ENCODE data around the gene ZBTB46. TPM values are rescaled to one million over a fixed set of nuclear protein-coding genes. Genes with fewer than 3 reads are reported as not detected.

ZBTB46 gene
- total RNA-seq, 1 experiment from 2014 or later, result 10.7 TPM

DNA sequence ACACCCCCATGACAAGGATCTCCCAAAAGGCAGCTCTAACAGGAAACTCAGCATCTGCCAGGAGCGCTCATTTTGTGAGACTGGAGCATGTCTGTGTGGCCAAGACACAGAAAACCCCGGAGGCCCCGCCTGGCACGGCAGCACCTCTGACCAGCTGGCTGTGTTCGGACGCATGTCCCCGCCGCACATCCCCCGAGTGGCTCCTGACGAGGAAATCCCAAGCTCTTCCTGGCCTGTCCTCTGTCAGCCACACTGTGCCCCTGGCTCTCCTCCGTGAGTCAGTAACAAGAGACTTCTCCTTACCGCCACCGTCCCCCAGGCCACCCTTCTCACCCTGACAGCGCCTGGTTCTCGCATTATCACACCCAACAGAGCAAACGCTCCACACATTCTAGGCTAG lies 77.1 kb downstream of the ZBTB46 start:
- CTCF ChIA-PET, result no interaction called here
- Histone ChIP-seq H3K9ac (ENCODE audit: low read length) (no peak overlapping the region), H2AFZ (ENCODE audit: low read depth, low read length, poor library complexity, severe bottlenecking) (no peak overlapping the region), H3K4me3 (replicated peaks in 1 of 2; ENCODE audit: low read depth in 1 of 2, low read length in 2 of 2) (no peak overlapping the region), H3K4me1 (ENCODE audit: control insufficient read depth in 1 of 2, insufficient read depth in 2 of 2, low read length in 2 of 2) (no peaks in the 10 kb centered on the region), H3K36me3 (ENCODE audit: control insufficient read depth in 1 of 2, insufficient read depth in 2 of 2, low read length in 2 of 2) (no peaks in the 10 kb centered on the region), H4K20me1 (ENCODE audit: insufficient read depth) (no peaks in the 10 kb centered on the region), H3K9me3 (ENCODE audit: control insufficient read depth in 1 of 2, insufficient read depth in 1 of 2, low read depth in 1 of 2, low read length in 2 of 2) (no peaks in the 10 kb centered on the region), H3K4me2 (ENCODE audit: low read length) (no peak overlapping the region), H3K9me2 (ENCODE audit: insufficient read depth) (no peaks in the 10 kb centered on the region), H3K79me2 (ENCODE audit: insufficient read depth, low read length) (no peaks in the 10 kb centered on the region), H3K27me3 (ENCODE audit: insufficient read depth, low read length) (no peaks in the 10 kb centered on the region), H3K27ac (ENCODE audit: low read depth, low read length) (no peak overlapping the region)
- POLR2A ChIA-PET, result no interaction called here
- DNase-seq (ENCODE audit: low read depth, low spot score) (no peak), ATAC-seq (no peak)
- RAD21 ChIA-PET (ENCODE audit: low non-redundant PET in 1 of 2, low total read pairs in 2 of 2, uncharacterized antibody in 2 of 2, unreplicated experiment in 2 of 2), result no interaction called here
- no TSS peak for BruUV-seq (replicated peaks)
- no peak for TF ChIP-seq FOSL1 (IDR thresholded peaks at IDR 0.05; ENCODE audit: low read depth)
- TF ChIP-seq, protein P1, sequence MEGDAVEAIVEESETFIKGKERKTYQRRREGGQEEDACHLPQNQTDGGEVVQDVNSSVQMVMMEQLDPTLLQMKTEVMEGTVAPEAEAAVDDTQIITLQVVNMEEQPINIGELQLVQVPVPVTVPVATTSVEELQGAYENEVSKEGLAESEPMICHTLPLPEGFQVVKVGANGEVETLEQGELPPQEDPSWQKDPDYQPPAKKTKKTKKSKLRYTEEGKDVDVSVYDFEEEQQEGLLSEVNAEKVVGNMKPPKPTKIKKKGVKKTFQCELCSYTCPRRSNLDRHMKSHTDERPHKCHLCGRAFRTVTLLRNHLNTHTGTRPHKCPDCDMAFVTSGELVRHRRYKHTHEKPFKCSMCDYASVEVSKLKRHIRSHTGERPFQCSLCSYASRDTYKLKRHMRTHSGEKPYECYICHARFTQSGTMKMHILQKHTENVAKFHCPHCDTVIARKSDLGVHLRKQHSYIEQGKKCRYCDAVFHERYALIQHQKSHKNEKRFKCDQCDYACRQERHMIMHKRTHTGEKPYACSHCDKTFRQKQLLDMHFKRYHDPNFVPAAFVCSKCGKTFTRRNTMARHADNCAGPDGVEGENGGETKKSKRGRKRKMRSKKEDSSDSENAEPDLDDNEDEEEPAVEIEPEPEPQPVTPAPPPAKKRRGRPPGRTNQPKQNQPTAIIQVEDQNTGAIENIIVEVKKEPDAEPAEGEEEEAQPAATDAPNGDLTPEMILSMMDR (IDR thresholded peaks at IDR 0.05 in 2 of 3, conservative IDR thresholded peaks at IDR 0.05 in 1 of 3; ENCODE audit: borderline replicate concordance in 1 of 3, insufficient read depth in 1 of 3, low read depth in 2 of 3, low read length in 2 of 3), result no peak
- TF ChIP-seq POLR2AphosphoS5 (IDR thresholded peaks at IDR 0.05; ENCODE audit: low read depth, low read length), result no peak
- no peak for TF ChIP-seq EGR1 (IDR thresholded peaks at IDR 0.05; ENCODE audit: low read depth)
- TF ChIP-seq ZNF274 (IDR thresholded peaks at IDR 0.05; ENCODE audit: low read depth, low read length), result no peak
- no peak for TF ChIP-seq JUND (IDR thresholded peaks at IDR 0.05)
- no peak for TF ChIP-seq POLR2A (IDR thresholded peaks at IDR 0.05; ENCODE audit: borderline replicate concordance, extremely low read depth, insufficient read depth, insufficient read length)
- TF ChIP-seq SRF (IDR thresholded peaks at IDR 0.05; ENCODE audit: low read depth), result no peak
- intact Hi-C loops (cut with micrococcal nuclease), result no loop called here

DNA sequence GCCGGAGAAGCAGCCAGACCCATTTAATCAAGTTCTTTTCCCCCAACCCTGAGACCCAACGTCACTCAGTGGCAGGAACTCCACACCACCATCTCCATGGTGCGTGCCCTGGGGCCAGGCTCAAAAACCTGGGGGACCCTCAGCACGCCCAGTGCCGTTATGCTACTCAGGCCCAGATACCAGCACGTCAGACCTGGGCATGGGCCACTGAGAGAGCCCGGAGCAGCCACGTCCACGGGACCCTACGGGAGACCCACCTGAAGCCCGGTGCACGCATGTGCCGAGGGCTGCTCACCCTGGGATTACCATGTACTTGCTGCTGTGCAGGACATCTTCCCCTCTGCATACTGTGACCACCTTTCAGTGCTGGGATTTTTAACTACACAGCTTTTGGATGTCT lies 77.7 kb downstream of the ZBTB46 start:
- DNase-seq (ENCODE audit: low read depth, low spot score) (no peak), ATAC-seq (no peak)
- Histone ChIP-seq H3K36me3 (ENCODE audit: control insufficient read depth in 1 of 2, insufficient read depth in 2 of 2, low read length in 2 of 2) (no peaks in the 10 kb centered on the region), H3K27me3 (ENCODE audit: insufficient read depth, low read length) (no peaks in the 10 kb centered on the region), H3K9me2 (ENCODE audit: insufficient read depth) (no peaks in the 10 kb centered on the region), H3K4me3 (replicated peaks in 1 of 2; ENCODE audit: low read depth in 1 of 2, low read length in 2 of 2) (no peak overlapping the region), H3K4me1 (ENCODE audit: control insufficient read depth in 1 of 2, insufficient read depth in 2 of 2, low read length in 2 of 2) (no peaks in the 10 kb centered on the region), H2AFZ (ENCODE audit: low read depth, low read length, poor library complexity, severe bottlenecking) (no peak overlapping the region), H3K27ac (ENCODE audit: low read depth, low read length) (no peak overlapping the region), H3K9ac (ENCODE audit: low read length) (no peak overlapping the region), H3K9me3 (ENCODE audit: control insufficient read depth in 1 of 2, insufficient read depth in 1 of 2, low read depth in 1 of 2, low read length in 2 of 2) (no peaks in the 10 kb centered on the region), H3K4me2 (ENCODE audit: low read length) (no peak overlapping the region), H4K20me1 (ENCODE audit: insufficient read depth) (no peaks in the 10 kb centered on the region), H3K79me2 (ENCODE audit: insufficient read depth, low read length) (no peaks in the 10 kb centered on the region)
- CTCF ChIA-PET, result no interaction called here
- RAD21 ChIA-PET (ENCODE audit: low non-redundant PET in 1 of 2, low total read pairs in 2 of 2, uncharacterized antibody in 2 of 2, unreplicated experiment in 2 of 2), result no interaction called here
- BruUV-seq (replicated peaks), result no TSS peak
- intact Hi-C loops (cut with micrococcal nuclease), result no loop called here
- POLR2A ChIA-PET, result no interaction called here
- TF ChIP-seq RAD21 (IDR thresholded peaks at IDR 0.05; ENCODE audit: low read depth), result no peak
- TF ChIP-seq ZFX (IDR thresholded peaks at IDR 0.05), result no peak
- TF ChIP-seq MAX (IDR thresholded peaks at IDR 0.05), result no peak
- no peak for TF ChIP-seq POLR2A (IDR thresholded peaks at IDR 0.05; ENCODE audit: borderline replicate concordance, extremely low read depth, insufficient read depth, insufficient read length)
- no peak for TF ChIP-seq REST (IDR thresholded peaks at IDR 0.05; ENCODE audit: low read depth)
- no peak for TF ChIP-seq SIN3A (IDR thresholded peaks at IDR 0.05; ENCODE audit: low read depth)
- TF ChIP-seq, protein P2, sequence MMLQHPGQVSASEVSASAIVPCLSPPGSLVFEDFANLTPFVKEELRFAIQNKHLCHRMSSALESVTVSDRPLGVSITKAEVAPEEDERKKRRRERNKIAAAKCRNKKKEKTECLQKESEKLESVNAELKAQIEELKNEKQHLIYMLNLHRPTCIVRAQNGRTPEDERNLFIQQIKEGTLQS (IDR thresholded peaks at IDR 0.05), result no peak
- no peak for TF ChIP-seq CBX3 (IDR thresholded peaks at IDR 0.05; ENCODE audit: low read depth)
- TF ChIP-seq EZH2 (IDR thresholded peaks at IDR 0.05), result no peak
- no peak for TF ChIP-seq EZH2phosphoT487 (IDR thresholded peaks at IDR 0.05; ENCODE audit: borderline replicate concordance)
- TF ChIP-seq SP1 (IDR thresholded peaks at IDR 0.05; ENCODE audit: low read depth), result no peak
- no peak for TF ChIP-seq SRF (IDR thresholded peaks at IDR 0.05; ENCODE audit: low read depth)

All from HCT116 (cell line).